Fibroblast of lung (primary cell): Measurements from ENCODE around the gene ELFN1.

Source experiments
- CTCF ChIP-seq, 2 donors: IDR thresholded peaks in 1 of 2; conservative IDR thresholded peaks in 1 of 2; 1 replicate in 1 of 2; 2 replicates in 1 of 2; pipeline ENCODE4 v1.5.1; 2011 to 2012; ENCODE audit warnings: low read length in 2 of 2, control low read depth in 1 of 2, inconsistent platforms in 1 of 2, low read depth in 1 of 2, mild to moderate bottlenecking in 1 of 2
- EZH2 ChIP-seq: IDR thresholded peaks from 2 replicates; pipeline ENCODE4 v1.5.1; 2012; ENCODE audit warnings: low read length, control low read depth, mild to moderate bottlenecking; ENCODE audit errors: missing control alignments

GRCh38 chr7:1690359-1690958 is 20.4 kb downstream of the ELFN1 start:
- no peak for TF ChIP-seq CTCF (conservative IDR thresholded peaks at IDR 0.05 in 1 of 2, IDR thresholded peaks at IDR 0.05 in 1 of 2; ENCODE audit: low read depth in 1 of 2, low read length in 2 of 2)
- no peak for TF ChIP-seq EZH2
